Activated naive CD4-positive, alpha-beta T cell treated with anti-CD3 and anti-CD28 coated beads for 36 hours (primary cell): ENCODE results near the gene TCP11L2. TPM values are rescaled to one million over a fixed set of nuclear protein-coding genes. Genes with fewer than 3 reads are reported as not detected.

ENCODE experiments used
- CTCF ChIA-PET: fragments of 350-600 bp; sonication (Branson Sonifier 250); formaldehyde crosslinking; loops from one replicate; lab custom pipeline; 2021; ENCODE audit warnings: antibody characterized with exemption; lab: Charles Lee
- DNase-seq: peaks from one replicate; pipeline ENCODE4 v3.0.0-alpha.2; 2020
- H3K27ac Mint-ChIP-seq: one replicate; pipeline ENCODE4 v1.8.0; 2021; ENCODE audit warnings: mild to moderate bottlenecking, mixed read lengths
- H3K27me3 Mint-ChIP-seq: one replicate; pipeline ENCODE4 v1.8.0; 2021; ENCODE audit warnings: low read depth, mixed read lengths
- H3K36me3 Mint-ChIP-seq: one replicate; pipeline ENCODE4 v1.8.0; 2021; ENCODE audit warnings: low read depth, mixed read lengths
- H3K4me1 Mint-ChIP-seq: one replicate; pipeline ENCODE4 v1.8.0; 2021; ENCODE audit warnings: low read depth, mixed read lengths
- H3K4me3 Mint-ChIP-seq: one replicate; pipeline ENCODE4 v1.8.0; 2021; ENCODE audit warnings: mild to moderate bottlenecking, moderate library complexity, mixed read lengths
- H3K9me3 Mint-ChIP-seq: one replicate; pipeline ENCODE4 v1.8.0; 2021; ENCODE audit warnings: mixed read lengths
- intact Hi-C: fragments of 100-400 bp; cut with micrococcal nuclease; formaldehyde crosslinking; loops from one replicate; pipeline ENCODE4 v1.15.1; 2023
- total RNA-seq, 2 experiments: library from RNA; stranded (reverse); gene quantifications; one replicate each; pipeline ENCODE4 v1.2.3, GENCODE V29; 2021

The TCP11L2 gene
- total RNA-seq, 2 experiments from 2014 or later, result 9.2 to 10.3 TPM

GRCh38 chr12:106299202-106299774 lies 3.2 kb upstream of the TCP11L2 start:
- Mint-ChIP-seq H3K4me1 (peaks cover 28% of the 10 kb centered on the region), H3K4me3 (no peak overlapping the region), H3K36me3 (no peaks in the 10 kb centered on the region), H3K27ac (no peak overlapping the region), H3K9me3 (no peaks in the 10 kb centered on the region), H3K27me3 (no peaks in the 10 kb centered on the region)
- CTCF ChIA-PET, result interaction anchor here (0.8 kb wide), 1 partner anchor 16 kb away, joined by 3 read pairs; no protein-coding TSS in a partner anchor
- no peak for DNase-seq
- intact Hi-C loops, result no loop called here

GRCh38 chr12:106300761-106301160 lies 1.8 kb upstream of the TCP11L2 start:
- CTCF ChIA-PET, result interaction anchor here (1.6 to 1.7 kb wide), 2 partner anchors 18 to 56 kb away, joined by 4 to 9 read pairs; partner anchors contain the start of gene POLR3B
- peaks cover 43% of the 10 kb centered on the region for H3K4me1 Mint-ChIP-seq
- no peaks in the 10 kb centered on the region for H3K27me3 Mint-ChIP-seq
- H3K27ac Mint-ChIP-seq, result peak overlapping the region; percentile 64
- no peak overlapping the region for H3K4me3 Mint-ChIP-seq
- no peaks in the 10 kb centered on the region for H3K36me3 Mint-ChIP-seq
- intact Hi-C loops, result loop anchor here (1.0 to 10.0 kb wide), 7 partner anchors 12 to 1616 kb away; partner anchors contain the start of genes APPL2, C12orf75, TMEM263 and WASHC4
- no peaks in the 10 kb centered on the region for H3K9me3 Mint-ChIP-seq
- no peak for DNase-seq

- Mint-ChIP-seq H3K9me3 (no peaks in the 10 kb centered on the region), H3K36me3 (no peaks in the 10 kb centered on the region), H3K27me3 (no peaks in the 10 kb centered on the region), H3K27ac (peak overlapping the region; percentile 86), H3K4me3 (peak overlapping the region; percentile 81), H3K4me1 (peaks cover 47% of the 10 kb centered on the region)
- DNase-seq, result no peak
- CTCF ChIA-PET, result interaction anchor here (1.6 to 1.7 kb wide), 2 partner anchors 19 to 56 kb away, joined by 4 to 9 read pairs; partner anchors contain the start of gene POLR3B
- intact Hi-C loops, result loop anchor here (1.0 to 10.0 kb wide), 7 partner anchors 13 to 1616 kb away; partner anchors contain the start of genes APPL2, C12orf75, TMEM263 and WASHC4
Measured at GRCh38 chr12:106301241-106301610, 1.3 kb upstream of the TCP11L2 start.

- peak overlapping the region; percentile 86 for H3K27ac Mint-ChIP-seq
- DNase-seq, result peak; percentile 78
- H3K27me3 Mint-ChIP-seq, result no peaks in the 10 kb centered on the region
- H3K36me3 Mint-ChIP-seq, result no peaks in the 10 kb centered on the region
- peaks cover 51% of the 10 kb centered on the region for H3K4me1 Mint-ChIP-seq
- H3K9me3 Mint-ChIP-seq, result no peaks in the 10 kb centered on the region
- CTCF ChIA-PET, result interaction anchor here (1.6 to 1.7 kb wide), 2 partner anchors 19 to 55 kb away, joined by 4 to 9 read pairs; partner anchors contain the start of gene POLR3B
- intact Hi-C loops, result loop anchor here (1.0 to 10.0 kb wide), 9 partner anchors 13 to 1617 kb away; partner anchors contain the start of genes APPL2, C12orf75, CRY1 and TMEM263
- peak overlapping the region; percentile 81 for H3K4me3 Mint-ChIP-seq
Measured at GRCh38 chr12:106301611-106302321, 767 bp upstream of the TCP11L2 start.

GRCh38 chr12:106303202-106303820 lies 778 bp downstream of the TCP11L2 start:
- Mint-ChIP-seq H3K9me3 (no peaks in the 10 kb centered on the region), H3K36me3 (no peaks in the 10 kb centered on the region), H3K27me3 (no peaks in the 10 kb centered on the region), H3K4me1 (peaks cover 59% of the 10 kb centered on the region), H3K4me3 (peak overlapping the region; percentile 93), H3K27ac (peak overlapping the region; percentile 99)
- peak; percentile 92 for DNase-seq
- intact Hi-C loops, result loop anchor here (1.0 to 10.0 kb wide), 10 partner anchors 54 to 1619 kb away; partner anchors contain the start of genes APPL2, C12orf75, CRY1 and POLR3B
- CTCF ChIA-PET, result interaction anchor here (1.3 kb wide), 1 partner anchor 8 kb away, joined by 3 read pairs; no protein-coding TSS in a partner anchor

GRCh38 chr12:106304001-106304421 lies 1.5 kb downstream of the TCP11L2 start:
- Mint-ChIP-seq H3K27ac (peak overlapping the region; percentile 99), H3K4me3 (peak overlapping the region; percentile 93), H3K9me3 (no peaks in the 10 kb centered on the region), H3K4me1 (peaks cover 66% of the 10 kb centered on the region), H3K36me3 (no peaks in the 10 kb centered on the region), H3K27me3 (no peaks in the 10 kb centered on the region)
- DNase-seq, result peak; percentile 55
- intact Hi-C loops, result loop anchor here (5.0 to 10.0 kb wide), 6 partner anchors 443 to 1619 kb away; partner anchors contain the start of genes APPL2, C12orf75, TMEM263 and WASHC4
- CTCF ChIA-PET, result interaction anchor here (1.3 to 2.0 kb wide), 2 partner anchors 9 to 53 kb away, joined by 3 to 7 read pairs; partner anchors contain the start of gene POLR3B

- Mint-ChIP-seq H3K4me1 (peaks cover 69% of the 10 kb centered on the region), H3K36me3 (no peaks in the 10 kb centered on the region), H3K9me3 (no peaks in the 10 kb centered on the region), H3K27ac (peak overlapping the region; percentile 99), H3K4me3 (no peak overlapping the region), H3K27me3 (no peaks in the 10 kb centered on the region)
- no peak for DNase-seq
- CTCF ChIA-PET, result interaction anchor here (0.7 to 2.0 kb wide), 3 partner anchors 11 to 58 kb away, joined by 3 to 7 read pairs (median 4); partner anchors contain the start of gene POLR3B
- intact Hi-C loops, result loop anchor here (5.0 to 10.0 kb wide), 6 partner anchors 443 to 1620 kb away; partner anchors contain the start of genes APPL2, C12orf75, TMEM263 and WASHC4
Measured at GRCh38 chr12:106304797-106305196, 2.3 kb downstream of the TCP11L2 start.

GRCh38 chr12:106305376-106305775 lies 2.8 kb downstream of the TCP11L2 start:
- intact Hi-C loops, result loop anchor here (10.0 kb wide), 2 partner anchors 1071 to 1621 kb away; partner anchors contain the start of gene APPL2
- H3K27ac Mint-ChIP-seq, result peak overlapping the region; percentile 99
- CTCF ChIA-PET, result interaction anchor here (0.7 to 2.0 kb wide), 4 partner anchors 12 to 58 kb away, joined by 3 to 7 read pairs (median 4); partner anchors contain the start of gene POLR3B
- no peaks in the 10 kb centered on the region for H3K27me3 Mint-ChIP-seq
- peak overlapping the region; percentile 7 for H3K4me3 Mint-ChIP-seq
- H3K9me3 Mint-ChIP-seq, result no peaks in the 10 kb centered on the region
- no peaks in the 10 kb centered on the region for H3K36me3 Mint-ChIP-seq
- no peak for DNase-seq
- peaks cover 75% of the 10 kb centered on the region for H3K4me1 Mint-ChIP-seq

- DNase-seq, result no peak
- Mint-ChIP-seq H3K36me3 (no peaks in the 10 kb centered on the region), H3K27me3 (no peaks in the 10 kb centered on the region), H3K9me3 (no peaks in the 10 kb centered on the region), H3K4me1 (peaks cover 74% of the 10 kb centered on the region), H3K27ac (no peak overlapping the region), H3K4me3 (no peak overlapping the region)
- intact Hi-C loops, result loop anchor here (10.0 kb wide), 2 partner anchors 1072 to 1622 kb away; partner anchors contain the start of gene APPL2
- CTCF ChIA-PET, result interaction anchor here (0.8 kb wide), 1 partner anchor 51 kb away, joined by 4 read pairs; the partner anchor contains the start of gene POLR3B
Measured at GRCh38 chr12:106307181-106307580, 4.6 kb downstream of the TCP11L2 start.

- CTCF ChIA-PET, result interaction anchor here (1.2 kb wide), 1 partner anchor 26 kb away, joined by 4 read pairs; no protein-coding TSS in a partner anchor
- Mint-ChIP-seq H3K36me3 (no peaks in the 10 kb centered on the region), H3K4me3 (no peak overlapping the region), H3K27ac (peak overlapping the region; percentile 5), H3K4me1 (peaks cover 73% of the 10 kb centered on the region), H3K9me3 (no peaks in the 10 kb centered on the region), H3K27me3 (no peaks in the 10 kb centered on the region)
- DNase-seq, result no peak
- intact Hi-C loops, result loop anchor here (10.0 kb wide), 2 partner anchors 1073 to 1623 kb away; partner anchors contain the start of gene APPL2
Measured at GRCh38 chr12:106308121-106308520, 5.6 kb downstream of the TCP11L2 start.

GRCh38 chr12:106308611-106309010 lies 6.1 kb downstream of the TCP11L2 start:
- intact Hi-C loops, result loop anchor here (10.0 kb wide), 2 partner anchors 1074 to 1624 kb away; partner anchors contain the start of gene APPL2
- Mint-ChIP-seq H3K4me1 (peaks cover 71% of the 10 kb centered on the region), H3K4me3 (no peak overlapping the region), H3K36me3 (no peaks in the 10 kb centered on the region), H3K9me3 (no peaks in the 10 kb centered on the region), H3K27me3 (no peaks in the 10 kb centered on the region), H3K27ac (no peak overlapping the region)
- DNase-seq, result no peak
- CTCF ChIA-PET, result interaction anchor here (1.2 kb wide), 2 partner anchors 26 to 67 kb away, joined by 3 to 4 read pairs; no protein-coding TSS in a partner anchor
